GM18907 (cell line): ENCODE results near the gene HPCAL1.

Experiments
- ATAC-seq: cut with Tn5 transposase; IDR thresholded peaks from one replicate; pipeline ENCODE4 v1.9.1; 2021; ENCODE audit warnings: mild to moderate bottlenecking, moderate library complexity; ENCODE audit not compliant: unreplicated experiment

HPCAL1 gene

GRCh38 chr2:10382354-10383061, 79.8 kb downstream of the HPCAL1 start:
- ATAC-seq = peak; percentile 68

GRCh38 chr2:10383960-10384734, 81.4 kb downstream of the HPCAL1 start:
- no peak for ATAC-seq

- ATAC-seq = no peak
These were observed 82.8 kb downstream of the HPCAL1 start for GRCh38 chr2:10385501-10385900.

GRCh38 chr2:10385933-10386773, 83.4 kb downstream of the HPCAL1 start:
- no peak for ATAC-seq

GRCh38 chr2:10387033-10387432, 84.3 kb downstream of the HPCAL1 start:
- no peak for ATAC-seq

- ATAC-seq = no peak
These were observed 86.4 kb downstream of the HPCAL1 start for GRCh38 chr2:10388954-10389560.

GRCh38 chr2:10389573-10389972, 86.9 kb downstream of the HPCAL1 start:
- no peak for ATAC-seq

- no peak for ATAC-seq
These were observed 87.7 kb downstream of the HPCAL1 start for GRCh38 chr2:10390369-10390801.

GRCh38 chr2:10392100-10392499, 89.4 kb downstream of the HPCAL1 start:
- ATAC-seq = no peak

GRCh38 chr2:10392548-10392947, 89.8 kb downstream of the HPCAL1 start:
- no peak for ATAC-seq

GRCh38 chr2:10392951-10393639, 90.4 kb downstream of the HPCAL1 start:
- no peak for ATAC-seq

- ATAC-seq = no peak
These were observed 90.9 kb downstream of the HPCAL1 start for GRCh38 chr2:10393640-10393982.

- no peak for ATAC-seq
These were observed 93.2 kb downstream of the HPCAL1 start for GRCh38 chr2:10395893-10396292.

GRCh38 chr2:10396464-10396863, 93.8 kb downstream of the HPCAL1 start:
- no peak for ATAC-seq

- ATAC-seq = no peak
These were observed 94.7 kb downstream of the HPCAL1 start for GRCh38 chr2:10397297-10397875.

- ATAC-seq = no peak
These were observed 95.2 kb downstream of the HPCAL1 start for GRCh38 chr2:10397878-10398277.

GRCh38 chr2:10398496-10398895, 95.8 kb downstream of the HPCAL1 start:
- ATAC-seq = no peak

- ATAC-seq = no peak
These were observed 96.7 kb downstream of the HPCAL1 start for GRCh38 chr2:10399358-10399757.

GRCh38 chr2:10400002-10400401, 97.3 kb downstream of the HPCAL1 start:
- no peak for ATAC-seq

GRCh38 chr2:10400568-10400977, 97.9 kb downstream of the HPCAL1 start:
- ATAC-seq = peak; percentile 43
